Neural progenitor cell (in vitro differentiated cells): ENCODE measurements around the gene PTAFR. TPM values are rescaled to one million over a fixed set of nuclear protein-coding genes. Genes with fewer than 3 reads are reported as not detected.

ENCODE experiments used
- DNase-seq: peaks from one replicate; pipeline ENCODE4 v3.0.0-alpha.2; 2016; ENCODE audit warnings: low spot score
- H2AFZ ChIP-seq: fragments of 200-600 bp; sonication (generic); replicated peaks from 2 replicates; pipeline ENCODE4 v1.6.1; 2016; ENCODE audit warnings: antibody characterized with exemption
- H3F3A ChIP-seq: fragments of 200-600 bp; sonication (generic); 2 replicates; pipeline ENCODE4 v1.6.1; 2016; ENCODE audit warnings: antibody characterized with exemption, low read depth
- H3K27ac ChIP-seq: fragments of 200-600 bp; sonication (generic); 2 replicates; pipeline ENCODE4 v1.5.1; 2016; ENCODE audit warnings: mild to moderate bottlenecking
- H3K27me3 ChIP-seq: fragments of 200-600 bp; sonication (generic); 2 replicates; pipeline ENCODE4 v1.6.1; 2016; ENCODE audit warnings: mild to moderate bottlenecking, moderate library complexity
- H3K36me3 ChIP-seq: fragments of 200-600 bp; sonication (generic); 2 replicates; pipeline ENCODE4 v1.5.1; 2016
- H3K4me1 ChIP-seq: fragments of 200-600 bp; sonication (generic); 2 replicates; pipeline ENCODE4 v1.6.1; 2016; ENCODE audit warnings: mixed run types
- H3K4me2 ChIP-seq: fragments of 200-600 bp; sonication (generic); 2 replicates; pipeline ENCODE4 v1.6.1; 2016
- H3K4me3 ChIP-seq: fragments of 200-600 bp; sonication (generic); 2 replicates; pipeline ENCODE4 v1.5.1; 2016
- H3K79me2 ChIP-seq: fragments of 200-600 bp; sonication (generic); 2 replicates; pipeline ENCODE4 v1.6.1; 2016; ENCODE audit warnings: low read depth
- H3K9ac ChIP-seq: fragments of 200-600 bp; sonication (generic); 2 replicates; pipeline ENCODE4 v1.6.1; 2016
- H3K9me3 ChIP-seq: fragments of 200-600 bp; sonication (generic); 2 replicates; pipeline ENCODE4 v1.5.1; 2016; ENCODE audit warnings: low read depth
- H4K20me1 ChIP-seq: fragments of 200-600 bp; sonication (generic); 2 replicates; pipeline ENCODE4 v1.6.1; 2016; ENCODE audit warnings: low read depth
- H3K27ac Mint-ChIP-seq: 3 replicates; pipeline ENCODE4 v1.8.0; 2021; ENCODE audit warnings: mixed read lengths
- H3K27me3 Mint-ChIP-seq: 2 replicates; pipeline ENCODE4 v1.8.0; 2022; ENCODE audit warnings: low read depth, mild to moderate bottlenecking, inconsistent platforms, moderate library complexity, mixed read lengths; ENCODE audit not compliant: insufficient read depth
- H3K36me3 Mint-ChIP-seq: 3 replicates; pipeline ENCODE4 v1.8.0; 2021; ENCODE audit warnings: mixed read lengths
- H3K4me1 Mint-ChIP-seq: 3 replicates; pipeline ENCODE4 v1.8.0; 2021; ENCODE audit warnings: mixed read lengths
- H3K4me3 Mint-ChIP-seq: 3 replicates; pipeline ENCODE4 v1.8.0; 2021; ENCODE audit warnings: mild to moderate bottlenecking, moderate library complexity, mixed read lengths
- H3K9me3 Mint-ChIP-seq: 3 replicates; pipeline ENCODE4 v1.8.0; 2020; ENCODE audit warnings: mixed read lengths
- CTCF ChIP-seq: fragments of 200-600 bp; sonication (generic); IDR thresholded peaks from 2 replicates; pipeline ENCODE4 v1.5.1; 2017; ENCODE audit warnings: antibody characterized with exemption, mild to moderate bottlenecking
- EZH2 ChIP-seq: fragments of 200-600 bp; sonication (generic); IDR thresholded peaks from 2 replicates; pipeline ENCODE4 v1.6.1; 2017; ENCODE audit warnings: antibody characterized with exemption, mild to moderate bottlenecking, moderate library complexity
- EZH2phosphoT487 ChIP-seq: fragments of 200-600 bp; sonication (generic); IDR thresholded peaks from 2 replicates; pipeline ENCODE4 v1.6.1; 2017; ENCODE audit warnings: antibody characterized with exemption
- total RNA-seq: library from RNA; depleted of rRNA; stranded (reverse); fragments of >200 nt; gene quantifications from 2 replicates; pipeline ENCODE4 v1.2.3, GENCODE V29; 2015; ENCODE audit warnings: low replicate concordance

Gene PTAFR
- total RNA-seq, 1 donor from 2014 or later = not detected

GRCh38 chr1:28195780-28196179 is 19.3 kb upstream of the PTAFR start:
- no peak overlapping the region for H3K4me3 ChIP-seq
- Mint-ChIP-seq H3K27me3 (peaks cover 2% of the 10 kb centered on the region), H3K9me3 (no peaks in the 10 kb centered on the region), H3K27ac (no peak overlapping the region), H3K4me3 (no peak overlapping the region), H3K36me3 (peaks cover 10% of the 10 kb centered on the region), H3K4me1 (peaks cover 10% of the 10 kb centered on the region)
- H3K79me2 ChIP-seq = no peaks in the 10 kb centered on the region
- H3K36me3 ChIP-seq = no peaks in the 10 kb centered on the region
- no peak for TF ChIP-seq CTCF
- TF ChIP-seq EZH2 = no peak
- no peak for TF ChIP-seq EZH2phosphoT487
- peaks cover 32% of the 10 kb centered on the region for H3F3A ChIP-seq
- peak overlapping the region; percentile 53 for H3K4me2 ChIP-seq
- no peaks in the 10 kb centered on the region for H3K27me3 ChIP-seq
- no peak overlapping the region for H3K9ac ChIP-seq
- H3K4me1 ChIP-seq = peaks cover 19% of the 10 kb centered on the region
- peak; percentile 24 for DNase-seq
- no peaks in the 10 kb centered on the region for H3K9me3 ChIP-seq
- H3K27ac ChIP-seq = no peak overlapping the region
- no peaks in the 10 kb centered on the region for H4K20me1 ChIP-seq
- H2AFZ ChIP-seq = no peak overlapping the region

GRCh38 chr1:28194326-28195035 is 18.0 kb upstream of the PTAFR start:
- Histone ChIP-seq H3K4me2 (no peak overlapping the region), H4K20me1 (no peaks in the 10 kb centered on the region), H3F3A (peaks cover 32% of the 10 kb centered on the region), H3K27ac (no peak overlapping the region), H3K9me3 (no peaks in the 10 kb centered on the region), H3K9ac (no peak overlapping the region), H3K36me3 (no peaks in the 10 kb centered on the region), H3K4me3 (no peak overlapping the region), H3K27me3 (no peaks in the 10 kb centered on the region), H3K79me2 (no peaks in the 10 kb centered on the region), H2AFZ (no peak overlapping the region), H3K4me1 (peaks cover 20% of the 10 kb centered on the region)
- TF ChIP-seq EZH2phosphoT487 (no peak), EZH2 (no peak)
- Mint-ChIP-seq H3K9me3 (no peaks in the 10 kb centered on the region), H3K36me3 (peaks cover 5% of the 10 kb centered on the region), H3K4me1 (peaks cover 10% of the 10 kb centered on the region), H3K27ac (no peak overlapping the region), H3K27me3 (peaks cover 4% of the 10 kb centered on the region), H3K4me3 (no peak overlapping the region)
- DNase-seq = no peak

GRCh38 chr1:28193701-28194161 is 17.2 kb upstream of the PTAFR start:
- DNase-seq = no peak
- no peaks in the 10 kb centered on the region for H3K27me3 ChIP-seq
- Mint-ChIP-seq H3K27ac (no peak overlapping the region), H3K4me3 (no peak overlapping the region), H3K36me3 (peaks cover 3% of the 10 kb centered on the region), H3K27me3 (peaks cover 4% of the 10 kb centered on the region), H3K4me1 (peaks cover 10% of the 10 kb centered on the region), H3K9me3 (no peaks in the 10 kb centered on the region)
- no peaks in the 10 kb centered on the region for H3K79me2 ChIP-seq
- H4K20me1 ChIP-seq = no peaks in the 10 kb centered on the region
- H3F3A ChIP-seq = peaks cover 32% of the 10 kb centered on the region
- H3K4me3 ChIP-seq = no peak overlapping the region
- no peak overlapping the region for H3K4me2 ChIP-seq
- no peak overlapping the region for H3K27ac ChIP-seq
- no peaks in the 10 kb centered on the region for H3K9me3 ChIP-seq
- peaks cover 20% of the 10 kb centered on the region for H3K4me1 ChIP-seq
- H3K9ac ChIP-seq = no peak overlapping the region
- H2AFZ ChIP-seq = no peak overlapping the region
- TF ChIP-seq EZH2phosphoT487 = no peak
- no peak for TF ChIP-seq CTCF
- TF ChIP-seq EZH2 = no peak
- H3K36me3 ChIP-seq = no peaks in the 10 kb centered on the region

- Mint-ChIP-seq H3K4me1 (peaks cover 3% of the 10 kb centered on the region), H3K27ac (peak overlapping the region; percentile 85), H3K9me3 (no peaks in the 10 kb centered on the region), H3K36me3 (no peaks in the 10 kb centered on the region), H3K27me3 (peaks cover 4% of the 10 kb centered on the region), H3K4me3 (no peak overlapping the region)
- Histone ChIP-seq H3K27me3 (no peaks in the 10 kb centered on the region), H3K27ac (no peak overlapping the region), H3K4me3 (no peak overlapping the region), H3K4me1 (peaks cover 10% of the 10 kb centered on the region), H3K36me3 (no peaks in the 10 kb centered on the region), H3K79me2 (no peaks in the 10 kb centered on the region), H4K20me1 (no peaks in the 10 kb centered on the region), H3K9ac (peak overlapping the region; percentile 13), H3K9me3 (no peaks in the 10 kb centered on the region), H2AFZ (peak overlapping the region; percentile 93), H3K4me2 (no peak overlapping the region), H3F3A (peaks cover 11% of the 10 kb centered on the region)
- TF ChIP-seq CTCF (no peak), EZH2 (no peak), EZH2phosphoT487 (no peak)
- no peak for DNase-seq
Measured at GRCh38 chr1:28190996-28191645, 14.6 kb upstream of the PTAFR start.
